ENCODE measurements around the gene GLI1.

The GLI1 gene

GRCh38 chr12:57521525-57522010 is 62.0 kb downstream of the GLI1 start:
- DNase-seq: no peak

All from cerebellar nuclear complex (tissue), 1 donor.